Stimulated activated CD8-positive, alpha-beta memory T cell treated with anti-CD3 and anti-CD28 coated beads, Interleukin-4, amount 100 ng/mL, for 1 hour (primary cell): ENCODE data around the gene GLYR1.
"Not testable (repeated sequence)": the region's sequence is repeated elsewhere in the genome, so short reads cannot be mapped to it uniquely, and the experiment has no call there.

Experiments
- DNase-seq, 2 donors: peaks; one replicate each; pipeline ENCODE4 v3.0.0-alpha.2; 2020; ENCODE audit warnings: low read depth in 2 of 2, low spot score in 1 of 2

The GLYR1 gene

GRCh38 chr16:4846901-4847773, at the start of gene GLYR1, which contains the start of gene UBN1:
GLYR1 (minus strand) TSS chr16:4847288; CDS start chr16:4847265, 23 bp downstream.
UBN1 (plus strand) TSS chr16:4847481; CDS start chr16:4852918, 5,437 bp downstream.
- DNase-seq = peak; percentile 99 to 100

GRCh38 chr16:4896761-4897160, 49.7 kb upstream of the GLYR1 start:
- DNase-seq = not testable (repeated sequence)

GRCh38 chr16:4895366-4895765, 48.3 kb upstream of the GLYR1 start:
- no peak for DNase-seq

GRCh38 chr16:4894276-4895150, 47.4 kb upstream of the GLYR1 start:
- DNase-seq = no peak

- DNase-seq = no peak
Measured at GRCh38 chr16:4893103-4893862, 46.2 kb upstream of the GLYR1 start.

GRCh38 chr16:4892361-4893102, 45.4 kb upstream of the GLYR1 start:
- DNase-seq = no peak

- DNase-seq = no peak
Measured at GRCh38 chr16:4891886-4892216, 44.8 kb upstream of the GLYR1 start.

- DNase-seq = no peak
Measured at GRCh38 chr16:4891097-4891885, 44.2 kb upstream of the GLYR1 start.

GRCh38 chr16:4890686-4891085, 43.6 kb upstream of the GLYR1 start:
- DNase-seq = no peak

- no peak for DNase-seq
Measured at GRCh38 chr16:4890026-4890425, 42.9 kb upstream of the GLYR1 start.

- no peak for DNase-seq
Measured at GRCh38 chr16:4888428-4889135, 41.5 kb upstream of the GLYR1 start.

- DNase-seq = no peak
Measured at GRCh38 chr16:4886151-4886550, 39.1 kb upstream of the GLYR1 start.

GRCh38 chr16:4884972-4885874, 38.1 kb upstream of the GLYR1 start:
- DNase-seq = no peak

GRCh38 chr16:4884209-4884608, 37.1 kb upstream of the GLYR1 start:
- DNase-seq = no peak

- no peak for DNase-seq
Measured at GRCh38 chr16:4883501-4883900, 36.4 kb upstream of the GLYR1 start.

GRCh38 chr16:4882633-4883285, 35.7 kb upstream of the GLYR1 start:
- DNase-seq = no peak

GRCh38 chr16:4882000-4882632, 35.0 kb upstream of the GLYR1 start:
- DNase-seq = no peak
